ENCODE results near the gene ENTPD2.
A peak's percentile ranks its signal among the peaks of the same experiment; 100 is the strongest.

ENTPD2 gene

GRCh38 chr9:137053944-137054931 is at the start of gene ENTPD2:
Gene ENTPD2, minus strand, starts transcription at chr9:137054061. Its CDS starts 64 bp downstream, at chr9:137053997.
- no peak for DNase-seq (ENCODE audit: low spot score)

- DNase-seq (ENCODE audit: low spot score) = no peak
These were observed 49.5 kb upstream of the ENTPD2 start for GRCh38 chr9:137103206-137103999.

- DNase-seq (ENCODE audit: low spot score) = no peak
These were observed 45.4 kb upstream of the ENTPD2 start for GRCh38 chr9:137099231-137099630.

GRCh38 chr9:137097761-137098462 is 44.1 kb upstream of the ENTPD2 start:
- DNase-seq (ENCODE audit: low spot score) = no peak

- no peak for DNase-seq (ENCODE audit: low spot score)
These were observed 43.1 kb upstream of the ENTPD2 start for GRCh38 chr9:137096785-137097546.

- no peak for DNase-seq (ENCODE audit: low spot score)
These were observed 42.0 kb upstream of the ENTPD2 start for GRCh38 chr9:137095664-137096517.

GRCh38 chr9:137089232-137089947 is 35.5 kb upstream of the ENTPD2 start:
- no peak for DNase-seq (ENCODE audit: low spot score)

GRCh38 chr9:137088121-137088520 is 34.3 kb upstream of the ENTPD2 start:
- no peak for DNase-seq (ENCODE audit: low spot score)

- no peak for DNase-seq (ENCODE audit: low spot score)
These were observed 33.6 kb upstream of the ENTPD2 start for GRCh38 chr9:137087409-137087925.

GRCh38 chr9:137086531-137087408 is 32.9 kb upstream of the ENTPD2 start, which contains the start of gene MAN1B1:
Gene MAN1B1, plus strand, starts transcription at chr9:137086985. Its CDS starts 15 bp downstream, at chr9:137087000.
- DNase-seq (ENCODE audit: low spot score) = peak; percentile 98

- no peak for DNase-seq (ENCODE audit: low spot score)
These were observed 32.2 kb upstream of the ENTPD2 start for GRCh38 chr9:137085920-137086530.

GRCh38 chr9:137084526-137084925 is 30.7 kb upstream of the ENTPD2 start:
- DNase-seq (ENCODE audit: low spot score) = no peak

- DNase-seq (ENCODE audit: low spot score) = peak; percentile 78
These were observed 29.6 kb upstream of the ENTPD2 start for GRCh38 chr9:137083394-137084004.

GRCh38 chr9:137082925-137083290 is 29.0 kb upstream of the ENTPD2 start:
- DNase-seq (ENCODE audit: low spot score) = no peak

GRCh38 chr9:137082222-137082924 is 28.5 kb upstream of the ENTPD2 start:
- no peak for DNase-seq (ENCODE audit: low spot score)

- no peak for DNase-seq (ENCODE audit: low spot score)
These were observed 26.6 kb upstream of the ENTPD2 start for GRCh38 chr9:137080260-137081122.
